Stimulated activated CD8-positive, alpha-beta memory T cell treated with anti-CD3 and anti-CD28 coated beads, Interleukin-4, amount 100 ng/mL, for 48 hours (primary cell): ENCODE data around the gene RAB30.

Experiments
- DNase-seq: peaks from one replicate; pipeline ENCODE4 v3.0.0-alpha.2; 2020

The RAB30 gene

DNA sequence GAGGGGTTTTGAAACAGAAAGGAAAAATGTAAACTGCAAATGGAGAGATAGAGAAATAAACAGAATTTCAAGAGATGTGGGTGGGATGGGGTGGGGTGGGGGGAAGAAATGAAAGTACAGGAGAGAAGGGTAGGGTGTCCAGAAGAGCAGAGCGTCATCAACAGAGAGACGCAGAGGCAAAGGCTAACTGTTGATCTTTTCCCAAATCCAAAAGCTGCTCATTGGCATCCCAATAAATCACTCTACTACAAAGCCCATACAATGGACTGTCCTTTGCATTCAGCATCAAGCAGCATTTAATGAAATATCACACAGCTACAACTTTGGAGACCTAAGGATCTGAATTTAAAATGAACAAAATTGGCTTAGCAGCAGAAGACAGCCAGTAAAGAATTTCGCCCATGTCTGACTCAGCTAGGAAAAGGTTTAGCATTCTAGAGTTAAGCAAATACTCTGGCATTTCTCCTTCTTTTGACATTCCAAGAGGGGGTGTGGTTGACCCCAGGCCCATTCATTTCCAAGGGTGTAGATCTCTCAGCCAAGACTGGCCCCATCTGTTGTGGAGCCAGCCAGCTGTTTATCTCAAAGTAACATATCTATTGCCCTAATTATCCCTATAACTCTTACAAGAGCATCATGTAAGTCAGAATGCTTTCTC is 1.5 kb downstream of the RAB30 start:
- DNase-seq = no peak

GRCh38 chr11:83069441-83070043 is 2.2 kb downstream of the RAB30 start:
- no peak for DNase-seq

DNA sequence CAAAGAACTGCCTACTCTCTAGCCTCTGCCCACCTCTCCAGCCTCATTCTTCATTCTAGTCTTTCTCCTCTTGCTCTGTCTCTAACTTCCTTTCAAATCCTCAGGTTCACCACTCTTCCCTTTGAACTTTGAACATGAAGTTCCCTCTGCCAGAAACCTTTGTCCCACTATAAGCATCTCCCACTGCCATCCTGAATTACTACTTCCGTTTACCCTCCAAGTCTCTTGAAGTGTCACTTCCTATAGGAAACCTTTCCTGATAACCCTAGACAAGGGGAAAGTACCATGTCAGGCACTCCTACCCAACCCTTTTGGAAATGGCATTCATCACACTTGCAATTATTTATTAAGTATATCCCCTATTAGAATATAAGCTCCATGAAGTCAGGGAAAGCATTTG is 3.1 kb downstream of the RAB30 start:
- DNase-seq = no peak

- DNase-seq = no peak
Measured at GRCh38 chr11:83064011-83064410, 7.7 kb downstream of the RAB30 start.

GRCh38 chr11:83063073-83063754 is 8.5 kb downstream of the RAB30 start:
- no peak for DNase-seq

- no peak for DNase-seq
Measured at GRCh38 chr11:83061883-83062282, 9.8 kb downstream of the RAB30 start.

DNA sequence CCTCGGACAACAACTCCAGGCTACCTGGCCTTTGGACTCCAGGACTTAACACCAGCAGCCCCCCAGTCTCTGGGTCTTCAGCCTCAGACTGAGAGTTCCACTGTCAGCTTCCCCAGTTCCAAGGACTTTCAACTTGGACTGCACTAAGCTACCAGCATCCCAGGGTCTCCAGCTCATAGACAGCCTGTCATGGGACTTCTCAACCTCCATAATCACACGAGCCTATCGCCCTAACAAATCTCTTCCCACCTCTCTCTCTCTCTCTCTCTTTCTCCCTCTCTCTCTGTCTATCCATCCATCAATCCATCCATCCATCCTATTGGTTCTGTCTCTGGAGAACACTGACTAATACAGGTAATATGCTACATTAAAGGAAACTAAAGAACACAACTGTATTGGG is 10.7 kb downstream of the RAB30 start:
- no peak for DNase-seq

DNA sequence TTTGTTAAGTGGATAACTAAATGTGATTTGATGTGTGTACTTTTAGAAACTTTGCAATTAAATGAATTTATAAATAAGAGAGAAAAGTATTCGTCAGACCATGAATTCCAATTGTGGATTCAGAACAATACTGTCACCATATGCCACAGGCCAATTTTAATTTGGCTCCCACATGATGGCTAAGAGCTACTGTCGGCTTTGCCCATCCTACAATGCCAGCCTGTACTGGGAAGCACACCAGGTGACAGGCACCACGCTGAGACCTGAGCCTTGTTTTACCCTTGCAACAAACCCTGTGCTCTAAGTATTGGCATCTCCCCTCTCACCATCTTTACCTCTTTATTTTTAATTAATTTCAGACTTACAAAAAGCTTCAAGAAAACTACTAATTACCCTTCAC is 14.0 kb downstream of the RAB30 start:
- no peak for DNase-seq

- DNase-seq = no peak
Measured at GRCh38 chr11:83056611-83057010, 15.1 kb downstream of the RAB30 start.

- DNase-seq = no peak
Measured at GRCh38 chr11:83056204-83056603, 15.5 kb downstream of the RAB30 start.

DNA sequence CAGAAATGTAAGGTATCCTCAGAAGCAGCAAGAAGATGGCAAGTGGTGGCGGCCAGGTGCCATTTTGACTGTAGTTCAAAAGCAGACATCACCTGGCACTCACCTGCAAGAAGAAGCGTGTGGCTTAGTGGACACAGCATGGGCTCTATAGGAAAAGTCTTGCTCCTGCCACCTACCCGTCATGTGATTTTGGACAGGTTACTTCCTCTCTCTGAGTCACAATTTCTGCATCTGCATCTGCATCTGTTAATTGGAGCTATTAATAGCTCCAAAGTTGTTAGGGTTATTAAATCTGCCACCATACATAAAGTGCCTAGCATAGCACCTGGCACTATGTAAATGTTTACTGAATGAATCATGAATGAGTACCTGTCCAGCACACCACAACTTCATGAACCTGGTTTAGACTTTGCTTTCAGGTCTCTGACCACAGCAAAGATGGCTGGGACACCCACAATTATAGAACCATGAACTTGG is 16.8 kb downstream of the RAB30 start:
- DNase-seq = no peak

DNA sequence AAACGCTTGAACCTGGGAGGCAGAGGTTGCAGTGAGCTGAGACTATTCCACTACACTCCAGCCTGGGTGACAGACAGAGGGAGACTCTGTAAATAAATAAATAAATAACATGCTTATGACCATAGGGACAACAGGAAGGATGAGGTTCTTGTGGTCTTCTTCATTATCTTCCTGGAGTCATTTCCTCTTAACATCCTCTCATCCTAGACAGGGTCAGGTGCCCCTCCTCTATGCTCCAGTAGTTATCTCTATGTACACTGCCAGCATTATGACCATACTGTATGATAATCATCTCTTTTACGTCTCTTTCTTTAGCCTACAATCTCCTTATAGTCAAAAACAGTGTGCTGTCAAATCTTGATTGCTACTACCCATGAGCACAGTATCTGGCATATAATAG is 17.7 kb downstream of the RAB30 start:
- no peak for DNase-seq

GRCh38 chr11:83051760-83052671 is 19.7 kb downstream of the RAB30 start:
- DNase-seq = no peak

GRCh38 chr11:83047515-83048225 is 24.0 kb downstream of the RAB30 start:
- DNase-seq = no peak

DNA sequence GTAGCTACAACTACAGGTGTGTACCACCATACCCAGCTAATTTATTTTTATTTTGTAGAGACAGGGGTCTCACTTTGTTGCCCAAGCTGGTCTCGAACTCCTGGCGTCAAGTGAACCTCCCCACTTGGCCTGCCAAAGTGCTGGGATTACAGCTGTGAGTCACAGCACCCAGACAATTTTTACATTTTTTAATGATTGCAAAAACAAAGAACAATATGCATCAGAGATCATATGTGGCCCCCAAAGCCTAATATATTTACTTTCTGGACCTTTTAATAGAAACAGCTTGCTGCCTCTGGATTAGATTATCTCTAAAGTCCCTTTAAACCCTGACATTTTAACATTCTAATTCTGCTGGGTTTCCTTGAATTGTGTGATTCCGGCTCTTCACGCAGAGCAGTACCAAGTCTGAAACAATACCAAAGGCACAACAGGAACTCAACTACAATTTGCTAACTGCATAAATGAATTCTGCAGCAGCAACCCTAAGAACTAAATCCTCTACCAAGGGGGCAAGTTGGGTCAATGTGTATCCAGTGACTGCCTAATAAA is 25.0 kb downstream of the RAB30 start:
- DNase-seq = no peak

DNA sequence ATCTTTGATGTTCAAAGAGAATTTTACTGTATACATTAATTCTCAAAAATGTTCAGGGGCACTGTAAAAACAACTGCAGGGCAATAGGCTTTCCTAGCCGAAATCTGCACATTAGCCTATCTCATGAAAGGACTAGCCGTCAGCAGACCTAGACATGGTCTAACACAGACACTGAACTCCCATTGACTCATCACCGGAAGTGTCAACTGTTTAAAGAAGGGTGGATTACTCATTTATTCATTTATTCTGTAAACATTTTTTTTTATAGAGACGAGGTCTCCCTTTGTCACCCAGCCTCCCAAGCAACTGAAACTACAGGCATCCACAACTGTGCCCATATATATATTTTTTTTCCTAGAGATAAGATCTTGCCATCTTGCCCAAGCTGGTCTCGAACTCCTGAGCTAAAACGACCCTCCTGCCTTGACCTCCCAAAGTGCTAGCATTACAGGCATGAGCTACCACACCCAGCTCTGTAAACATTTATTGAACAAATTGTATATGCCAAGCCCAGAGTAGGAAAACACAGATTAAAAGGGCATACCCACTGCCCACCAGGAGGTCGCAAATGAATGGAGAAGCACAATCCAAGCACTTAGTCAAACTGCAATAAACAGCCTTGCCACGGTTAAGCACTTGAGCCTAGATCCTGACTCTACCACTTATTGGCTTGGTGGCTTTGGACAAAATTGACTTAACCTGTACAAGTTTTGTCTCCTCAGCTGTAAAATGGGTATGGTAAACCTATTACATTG is 26.6 kb downstream of the RAB30 start:
- DNase-seq = no peak

DNA sequence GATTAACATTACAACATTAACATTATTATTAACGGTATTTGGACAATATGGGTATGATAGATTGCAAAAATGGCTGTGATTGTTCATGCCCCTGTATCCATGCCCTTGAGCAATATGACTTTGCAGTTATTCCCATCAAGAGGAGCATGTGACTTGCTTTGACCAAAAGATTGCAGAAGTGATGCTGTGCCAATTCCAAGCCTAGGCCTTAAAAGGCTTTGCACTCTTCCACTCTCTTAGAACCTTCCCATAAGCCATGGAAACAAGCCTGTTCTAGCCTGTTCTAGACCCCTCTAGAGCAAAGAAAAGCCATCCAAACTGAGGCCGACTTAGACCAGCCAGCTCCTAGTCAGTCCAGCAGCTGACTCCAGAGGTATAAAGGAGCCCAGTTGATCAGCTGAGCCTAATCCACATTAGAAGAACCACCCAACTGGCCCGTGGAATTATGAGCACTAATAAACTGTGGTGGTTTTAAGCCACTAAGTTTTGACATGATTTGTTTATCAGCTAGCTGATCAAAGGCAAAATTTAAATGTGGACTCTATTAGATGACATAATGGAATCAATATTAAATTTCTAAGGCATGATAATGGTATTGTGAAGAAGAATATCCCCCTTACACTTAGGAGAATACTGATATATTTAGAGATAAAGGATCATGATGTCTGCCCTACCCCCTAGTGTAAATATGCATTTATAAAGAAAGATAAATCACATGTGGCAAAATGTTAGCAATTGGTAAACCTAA is 28.6 kb downstream of the RAB30 start:
- DNase-seq = no peak

GRCh38 chr11:83041126-83041525 is 30.6 kb downstream of the RAB30 start:
- DNase-seq = no peak

- no peak for DNase-seq
Measured at GRCh38 chr11:83039566-83039965, 32.1 kb downstream of the RAB30 start.

GRCh38 chr11:83037877-83038276 is 33.8 kb downstream of the RAB30 start:
- no peak for DNase-seq

- no peak for DNase-seq
Measured at GRCh38 chr11:83036701-83037100, 35.0 kb downstream of the RAB30 start.
